HG03558 (cell line): ENCODE data around the gene EDNRB.
"Not testable (repeated sequence)": the region's sequence is repeated elsewhere in the genome, so short reads cannot be mapped to it uniquely, and the experiment has no call there.

Source experiments
- ATAC-seq: cut with Tn5 transposase; IDR thresholded peaks from one replicate; pipeline ENCODE4 v1.9.1; 2021; ENCODE audit warnings: moderate number of reproducible peaks; ENCODE audit not compliant: unreplicated experiment; ENCODE audit errors: extremely low read depth

EDNRB gene

GRCh38 chr13:77848050-77848449 is 70.6 kb downstream of the EDNRB start:
- not testable (repeated sequence) for ATAC-seq

GRCh38 chr13:77846173-77846572 is 72.5 kb downstream of the EDNRB start:
- ATAC-seq: no peak
